ENCODE data around the gene EPHB3. TPM values are rescaled to one million over a fixed set of nuclear protein-coding genes. Genes with fewer than 3 reads are reported as not detected.

Gene EPHB3
- polyA plus RNA-seq, 1 experiment: 3.3 TPM

- Histone ChIP-seq H3K4me3 (ENCODE audit: low read depth, low read length) (no peak overlapping the region), H3K27me3 (ENCODE audit: control insufficient read depth, insufficient read depth, low read length) (no peaks in the 10 kb centered on the region), H3K36me3 (ENCODE audit: control insufficient read depth, insufficient read depth, low read length) (peaks cover 9% of the 10 kb centered on the region)
- TF ChIP-seq, protein P1, sequence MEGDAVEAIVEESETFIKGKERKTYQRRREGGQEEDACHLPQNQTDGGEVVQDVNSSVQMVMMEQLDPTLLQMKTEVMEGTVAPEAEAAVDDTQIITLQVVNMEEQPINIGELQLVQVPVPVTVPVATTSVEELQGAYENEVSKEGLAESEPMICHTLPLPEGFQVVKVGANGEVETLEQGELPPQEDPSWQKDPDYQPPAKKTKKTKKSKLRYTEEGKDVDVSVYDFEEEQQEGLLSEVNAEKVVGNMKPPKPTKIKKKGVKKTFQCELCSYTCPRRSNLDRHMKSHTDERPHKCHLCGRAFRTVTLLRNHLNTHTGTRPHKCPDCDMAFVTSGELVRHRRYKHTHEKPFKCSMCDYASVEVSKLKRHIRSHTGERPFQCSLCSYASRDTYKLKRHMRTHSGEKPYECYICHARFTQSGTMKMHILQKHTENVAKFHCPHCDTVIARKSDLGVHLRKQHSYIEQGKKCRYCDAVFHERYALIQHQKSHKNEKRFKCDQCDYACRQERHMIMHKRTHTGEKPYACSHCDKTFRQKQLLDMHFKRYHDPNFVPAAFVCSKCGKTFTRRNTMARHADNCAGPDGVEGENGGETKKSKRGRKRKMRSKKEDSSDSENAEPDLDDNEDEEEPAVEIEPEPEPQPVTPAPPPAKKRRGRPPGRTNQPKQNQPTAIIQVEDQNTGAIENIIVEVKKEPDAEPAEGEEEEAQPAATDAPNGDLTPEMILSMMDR (IDR thresholded peaks at IDR 0.05; ENCODE audit: insufficient read depth, low read depth, low read length): no peak
- CTCF ChIA-PET: interaction anchor here (0.7 to 1.7 kb wide), 2 partner anchors 207 to 716 kb away, joined by 3 to 4 read pairs; no protein-coding TSS in a partner anchor
- DNase-seq (ENCODE audit: low read depth): no peak
- POLR2A ChIA-PET: no interaction called here
Measured at GRCh38 chr3:184571750-184572377, 10.3 kb downstream of the EPHB3 start.

- Histone ChIP-seq H3K36me3 (ENCODE audit: control insufficient read depth, insufficient read depth, low read length) (peaks cover 16% of the 10 kb centered on the region), H3K4me3 (ENCODE audit: low read depth, low read length) (no peak overlapping the region), H3K27me3 (ENCODE audit: control insufficient read depth, insufficient read depth, low read length) (no peaks in the 10 kb centered on the region)
- ChIA-PET POLR2A (no interaction called here), CTCF (interaction anchor here (0.6 to 1.7 kb wide), 2 partner anchors 8 to 206 kb away, joined by 3 to 4 read pairs; no protein-coding TSS in a partner anchor)
- DNase-seq (ENCODE audit: low read depth): no peak
- TF ChIP-seq, protein P1 (IDR thresholded peaks at IDR 0.05; ENCODE audit: insufficient read depth, low read depth, low read length): no peak
Measured at GRCh38 chr3:184572633-184573270, 11.2 kb downstream of the EPHB3 start.

- DNase-seq (ENCODE audit: low read depth): no peak
- peaks cover 24% of the 10 kb centered on the region for H3K36me3 ChIP-seq (ENCODE audit: control insufficient read depth, insufficient read depth, low read length)
- no peaks in the 10 kb centered on the region for H3K27me3 ChIP-seq (ENCODE audit: control insufficient read depth, insufficient read depth, low read length)
- TF ChIP-seq, protein P1 (IDR thresholded peaks at IDR 0.05; ENCODE audit: insufficient read depth, low read depth, low read length): no peak
- ChIA-PET POLR2A (no interaction called here), CTCF (interaction anchor here (1.7 to 1.9 kb wide), 3 partner anchors 11 to 152 kb away, joined by 4 to 6 read pairs (median 5); partner anchors contain the start of gene EPHB3)
- no peak overlapping the region for H3K4me3 ChIP-seq (ENCODE audit: low read depth, low read length)
Measured at GRCh38 chr3:184574515-184575417, 13.2 kb downstream of the EPHB3 start.

DNA sequence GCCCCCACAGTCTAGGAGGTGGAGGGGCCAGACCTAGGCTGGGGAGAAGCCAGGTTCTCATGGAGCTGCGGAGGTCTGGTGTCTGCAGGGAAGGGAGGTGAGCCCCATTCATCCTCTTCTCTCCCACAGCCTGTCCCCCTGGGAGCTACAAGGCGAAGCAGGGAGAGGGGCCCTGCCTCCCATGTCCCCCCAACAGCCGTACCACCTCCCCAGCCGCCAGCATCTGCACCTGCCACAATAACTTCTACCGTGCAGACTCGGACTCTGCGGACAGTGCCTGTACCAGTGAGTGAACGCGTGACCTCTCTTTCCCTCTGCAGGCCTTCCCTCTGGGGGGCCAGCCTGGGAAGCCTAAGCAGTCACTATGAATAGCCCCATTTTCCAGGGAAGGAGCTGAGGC, 14.1 kb downstream of the EPHB3 start:
- Histone ChIP-seq H3K27me3 (ENCODE audit: control insufficient read depth, insufficient read depth, low read length) (no peaks in the 10 kb centered on the region), H3K4me3 (ENCODE audit: low read depth, low read length) (no peak overlapping the region), H3K36me3 (ENCODE audit: control insufficient read depth, insufficient read depth, low read length) (peaks cover 26% of the 10 kb centered on the region)
- DNase-seq (ENCODE audit: low read depth): no peak
- POLR2A ChIA-PET: no interaction called here
- CTCF ChIA-PET: interaction anchor here (1.7 to 1.9 kb wide), 3 partner anchors 10 to 151 kb away, joined by 4 to 6 read pairs (median 5); partner anchors contain the start of gene EPHB3
- TF ChIP-seq, protein P1 (IDR thresholded peaks at IDR 0.05; ENCODE audit: insufficient read depth, low read depth, low read length): no peak

All from BJ (cell line).